B cell (primary cell): Measurements from ENCODE around the gene OR12D1. TPM values are rescaled to one million over a fixed set of nuclear protein-coding genes. Genes with fewer than 3 reads are reported as not detected.

Experiments used
- ATAC-seq: fragments of 200-7000 bp; cut with Tn5 transposase; one replicate; pipeline ENCODE4 v1.10.0; 2021; ENCODE audit warnings: low read depth, mild to moderate bottlenecking, moderate number of reproducible peaks, moderate library complexity
- CTCF ChIA-PET: fragments of 350-600 bp; sonication (Branson Sonifier 250); formaldehyde crosslinking; loops from one replicate; lab custom pipeline; 2021; ENCODE audit warnings: antibody characterized with exemption, inconsistent platforms; lab: Charles Lee
- POLR2A ChIA-PET: fragments of 350-600 bp; sonication (Branson Sonifier 250); formaldehyde crosslinking; loops from one replicate; lab custom pipeline; 2021; ENCODE audit warnings: antibody characterized with exemption; lab: Charles Lee
- DNase-seq: peaks from one replicate; pipeline ENCODE4 v3.0.0; 2013
- H2AFZ ChIP-seq: 2 replicates; pipeline ENCODE4 v1.6.1; 2012; ENCODE audit warnings: mild to moderate bottlenecking, low read depth, low read length; ENCODE audit not compliant: insufficient read depth, poor library complexity, severe bottlenecking
- H3K27ac ChIP-seq, 2 donors: 1 replicate in 1 of 2; 2 replicates in 1 of 2; pipeline ENCODE4 v1.5.1; 2012 to 2013; ENCODE audit warnings: low read length in 2 of 2, mild to moderate bottlenecking in 2 of 2, moderate library complexity in 1 of 2
- H3K27me3 ChIP-seq, 4 experiments: fragments of 200-600 bp in 1 of 4; sonication (generic) in 1 of 4; replicated peaks in 1 of 4; 1 replicate in 2 of 4; 2 replicates in 2 of 4; pipeline versions ENCODE4 v1.6.1 to v1.7.0; 2013 to 2016; ENCODE audit warnings: low read length in 3 of 4, mild to moderate bottlenecking in 2 of 4, mixed read lengths in 1 of 4, moderate library complexity in 1 of 4; ENCODE audit not compliant: insufficient read depth in 4 of 4, control insufficient read depth in 3 of 4; ENCODE audit errors: control extremely low read depth in 1 of 4
- H3K36me3 ChIP-seq, 2 experiments: replicated peaks in 1 of 2; 1 replicate in 1 of 2; 2 replicates in 1 of 2; pipeline versions ENCODE4 v1.6.1 to v1.7.1; 2013; ENCODE audit warnings: low read length in 1 of 2; ENCODE audit not compliant: insufficient read depth in 2 of 2, control insufficient read depth in 1 of 2; ENCODE audit errors: control extremely low read depth in 1 of 2, extremely low read depth in 1 of 2
- H3K4me1 ChIP-seq, 2 donors: fragments of 200-600 bp in 1 of 2; sonication (generic) in 1 of 2; 1 replicate in 1 of 2; 2 replicates in 1 of 2; pipeline versions ENCODE4 v1.5.1 to v1.6.1; 2013 to 2017; ENCODE audit warnings: low read length in 2 of 2; ENCODE audit not compliant: control insufficient read depth in 2 of 2, insufficient read depth in 2 of 2
- H3K4me2 ChIP-seq: replicated peaks from 2 replicates; pipeline ENCODE3; 2012; ENCODE audit warnings: mild to moderate bottlenecking, low read depth, low read length; ENCODE audit not compliant: poor library complexity, severe bottlenecking
- H3K4me3 ChIP-seq, 5 experiments: fragments of 200-600 bp in 1 of 5; sonication (generic) in 1 of 5; 1 replicate in 3 of 5; 2 replicates in 2 of 5; pipeline versions ENCODE4 v1.5.1 to v1.7.0; 2011 to 2016; ENCODE audit warnings: low read length in 4 of 5, mild to moderate bottlenecking in 4 of 5, low read depth in 2 of 5, control low read depth in 1 of 5, moderate library complexity in 1 of 5; ENCODE audit not compliant: insufficient read depth in 1 of 5; ENCODE audit errors: control extremely low read depth in 1 of 5, extremely low read depth in 1 of 5
- H3K79me2 ChIP-seq: fragments of 200-600 bp; sonication (generic); one replicate; pipeline ENCODE4 v1.6.0; 2016; ENCODE audit warnings: low read length; ENCODE audit not compliant: control insufficient read depth, insufficient read depth
- H3K9ac ChIP-seq: fragments of 200-600 bp; sonication (generic); 2 replicates; pipeline ENCODE4 v1.6.1; 2017; ENCODE audit warnings: mild to moderate bottlenecking, low read length, moderate library complexity
- H3K9me3 ChIP-seq, 3 donors: one replicate each; pipeline versions ENCODE4 v1.6.1 to v1.7.1; 2013; ENCODE audit warnings: low read length in 2 of 3; ENCODE audit not compliant: control insufficient read depth in 2 of 3, insufficient read depth in 1 of 3; ENCODE audit errors: control extremely low read depth in 1 of 3
- H4K20me1 ChIP-seq: 2 replicates; pipeline ENCODE4 v1.6.0; 2012; ENCODE audit warnings: mild to moderate bottlenecking, low read length; ENCODE audit not compliant: insufficient read depth, control insufficient read depth, poor library complexity, severe bottlenecking
- H3K27ac Mint-ChIP-seq: one replicate; pipeline ENCODE4 v1.8.0; 2021; ENCODE audit warnings: mixed read lengths
- H3K27me3 Mint-ChIP-seq: one replicate; pipeline ENCODE4 v1.8.0; 2021; ENCODE audit warnings: mixed read lengths
- H3K4me1 Mint-ChIP-seq: one replicate; pipeline ENCODE4 v1.8.0; 2021; ENCODE audit warnings: mixed read lengths
- H3K4me3 Mint-ChIP-seq: one replicate; pipeline ENCODE4 v1.8.0; 2021; ENCODE audit warnings: mixed read lengths
- H3K9me3 Mint-ChIP-seq: one replicate; pipeline ENCODE4 v1.8.0; 2022; ENCODE audit warnings: mixed read lengths; ENCODE audit not compliant: insufficient read depth
- CTCF ChIP-seq: fragments of 200-600 bp; IDR thresholded peaks from one replicate; pipeline ENCODE4 v1.8.0; 2022; ENCODE audit warnings: antibody characterized with exemption, mild to moderate bottlenecking
- EZH2 ChIP-seq: IDR thresholded peaks from 2 replicates; pipeline ENCODE4 v1.6.1; 2012; ENCODE audit warnings: borderline replicate concordance, low read depth, mild to moderate bottlenecking, moderate library complexity, low read length; ENCODE audit not compliant: insufficient read depth, poor library complexity, severe bottlenecking
- WGBS: methylation state at CpG from one replicate; pipeline ENCODE4 v1.1.5; 2013; ENCODE audit warnings: missing lambda C conversion rate; ENCODE audit not compliant: insufficient coverage; 5-methylcytosine and 5-hydroxymethylcytosine counted together
- intact Hi-C: fragments of 100-400 bp; cut with micrococcal nuclease; formaldehyde crosslinking; loops from one replicate; pipeline ENCODE4 v1.10.0; 2022
- polyA plus RNA-seq: library from polyadenylated mRNA; depleted of rRNA; stranded (reverse); fragments of >200 nt; gene quantifications from 2 replicates; pipeline ENCODE4 v1.2.3, GENCODE V29; 2012
- total RNA-seq, 2 donors: library from RNA; stranded (reverse); fragments of 120-200 nt in 1 of 2; gene quantifications; 1 replicate in 1 of 2; 2 replicates in 1 of 2; pipeline versions ENCODE4 v1.2.3 to v1.2.4, GENCODE V29; 2013 to 2022

The OR12D1 gene
- total and polyA plus RNA-seq, 2 donors (not counting 1 experiment from before 2014, with no cell fraction given) = not detected

- CTCF ChIA-PET = no interaction called here
Observed at GRCh38 chr6:29447670-29448069, 32.9 kb downstream of the OR12D1 start.

More at GRCh38 chr6:29447670-29448069, 32.9 kb downstream of the OR12D1 start:
- Histone ChIP-seq H4K20me1 (no peaks in the 10 kb centered on the region), H3K9ac (no peak overlapping the region), H3K4me2 (no peak overlapping the region), H3K27me3 (peaks cover 0 to 10% (median 6%) of the 10 kb centered on the region in 4 experiments), H3K9me3 (no peaks in the 10 kb centered on the region), H2AFZ (no peak overlapping the region), H3K4me1 (no peaks in the 10 kb centered on the region), H3K27ac (no peak overlapping the region), H3K79me2 (no peaks in the 10 kb centered on the region), H3K4me3 (no peak overlapping the region), H3K36me3 (no peaks in the 10 kb centered on the region)
- H3K9me3 Mint-ChIP-seq = peaks cover 3% of the 10 kb centered on the region
- H3K27me3 Mint-ChIP-seq = peaks cover 50% of the 10 kb centered on the region
- TF ChIP-seq CTCF (no peak), EZH2 (no peak)
- H3K27ac Mint-ChIP-seq = no peak overlapping the region
- H3K4me1 Mint-ChIP-seq = no peaks in the 10 kb centered on the region
- ATAC-seq (no peak), DNase-seq (no peak)
- no peak overlapping the region for H3K4me3 Mint-ChIP-seq
- POLR2A ChIA-PET = no interaction called here
- intact Hi-C loops = no loop called here
- WGBS = no CpG with 5 or more reads among the region's 1 CpG
